GM19468 (cell line): ENCODE measurements around the gene TWF2.

Source experiments
- ATAC-seq: cut with Tn5 transposase; IDR thresholded peaks from one replicate; pipeline ENCODE4 v1.9.1; 2021; ENCODE audit warnings: mild to moderate bottlenecking, moderate library complexity, moderate number of reproducible peaks; ENCODE audit not compliant: unreplicated experiment; ENCODE audit errors: extremely low read depth

The TWF2 gene

GRCh38 chr3:52190294-52191074 lies 48.5 kb downstream of the TWF2 start:
- ATAC-seq, result no peak

DNA sequence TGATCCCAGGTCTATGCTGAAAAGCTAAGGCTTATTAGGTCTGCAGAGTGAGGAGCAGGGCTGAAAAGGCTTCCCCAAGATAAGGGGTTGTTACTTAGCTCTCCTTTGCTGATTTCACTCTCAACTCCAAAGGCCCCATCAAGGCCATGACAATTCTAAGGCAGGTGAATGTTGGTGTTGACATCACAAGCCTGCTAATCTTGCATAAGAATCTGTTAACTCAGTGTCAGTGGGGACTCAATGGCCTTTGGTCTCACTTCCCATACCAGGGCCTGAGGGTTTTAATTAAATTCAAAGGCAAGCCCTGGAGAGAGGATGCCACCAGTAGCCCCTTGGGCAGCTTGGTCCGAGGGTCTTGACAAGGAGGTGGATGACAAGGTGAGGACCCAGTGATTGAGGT lies 50.4 kb downstream of the TWF2 start:
- ATAC-seq, result no peak

GRCh38 chr3:52186729-52187128 lies 52.2 kb downstream of the TWF2 start:
- ATAC-seq, result no peak

- no peak for ATAC-seq
Observed at GRCh38 chr3:52185837-52186236, 53.1 kb downstream of the TWF2 start.

DNA sequence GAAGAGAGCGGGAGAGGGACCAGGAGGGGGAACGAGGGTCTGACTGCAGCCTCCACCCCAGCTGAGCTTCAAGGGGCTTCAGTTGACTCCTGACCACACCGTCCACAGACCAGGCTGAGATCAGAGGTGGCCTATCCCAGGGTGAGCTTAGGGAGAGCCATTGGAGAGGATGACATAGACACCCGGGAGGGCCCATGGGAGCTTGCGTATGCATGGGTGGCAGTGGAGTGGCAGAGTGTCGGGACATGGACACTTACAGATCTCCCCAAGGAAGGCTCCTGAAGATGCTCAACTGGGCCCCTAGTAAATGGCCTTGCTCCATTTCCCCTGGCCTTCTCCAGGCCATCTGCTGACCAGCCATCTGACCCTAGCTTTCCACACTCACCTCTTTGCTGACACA lies 53.6 kb downstream of the TWF2 start:
- ATAC-seq, result no peak

DNA sequence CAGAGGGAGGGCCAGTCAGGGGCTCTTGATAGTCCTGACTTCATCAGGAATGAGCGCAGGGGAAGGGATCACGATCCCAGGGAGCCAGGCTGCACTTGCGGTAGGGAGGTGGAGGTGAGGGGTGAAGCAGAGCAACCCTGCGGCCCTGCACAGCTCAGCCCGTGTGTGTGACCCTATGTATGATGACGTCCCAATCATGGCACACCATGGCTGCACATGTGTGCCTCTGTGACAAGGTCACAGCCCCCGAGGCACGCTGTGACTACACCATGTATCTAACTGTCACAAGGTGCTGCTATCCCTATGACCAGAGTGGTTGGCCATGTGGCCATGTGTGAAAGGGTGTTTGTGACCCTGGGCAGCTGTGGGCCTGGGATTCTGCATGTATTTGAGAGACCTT lies 54.3 kb downstream of the TWF2 start:
- no peak for ATAC-seq

DNA sequence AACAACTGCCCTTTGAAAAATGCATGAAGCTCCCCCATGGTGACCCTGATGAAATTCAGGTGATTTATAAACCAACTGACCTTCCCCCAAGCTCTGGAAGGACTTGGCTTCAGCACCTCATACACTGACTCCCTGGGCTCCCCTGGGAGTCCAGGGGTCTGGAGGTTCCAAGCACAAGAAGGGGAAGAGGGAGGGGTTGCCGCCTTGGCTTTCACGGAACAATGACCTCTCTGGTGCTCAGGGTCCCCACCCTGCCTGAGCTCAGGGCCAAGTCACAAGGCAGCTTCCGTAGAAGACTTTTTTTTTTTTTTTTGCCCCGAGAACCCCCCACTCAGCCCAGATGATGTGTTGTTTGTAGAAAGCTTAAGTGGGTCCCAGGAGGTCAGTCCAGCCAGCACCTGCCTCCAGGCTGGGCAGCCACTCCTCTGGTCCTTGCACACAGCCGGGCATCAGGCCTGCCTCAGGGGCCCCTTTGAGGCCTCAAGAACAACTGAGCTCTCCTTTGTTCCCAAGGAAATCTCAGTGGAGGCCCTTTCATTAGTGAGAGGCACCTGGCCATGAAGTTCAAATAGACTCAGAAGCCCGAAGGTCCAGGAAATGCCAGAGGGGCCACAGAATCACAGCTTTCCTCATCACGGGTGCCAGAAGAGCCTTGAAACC lies 55.0 kb downstream of the TWF2 start:
- ATAC-seq, result no peak

- no peak for ATAC-seq
Observed at GRCh38 chr3:52182691-52183090, 56.3 kb downstream of the TWF2 start.

- ATAC-seq, result no peak
Observed at GRCh38 chr3:52182196-52182595, 56.8 kb downstream of the TWF2 start.

- ATAC-seq, result no peak
Observed at GRCh38 chr3:52181543-52181942, 57.4 kb downstream of the TWF2 start.
